ENCODE results near the gene LMF1. TPM values are rescaled to one million over a fixed set of nuclear protein-coding genes. Genes with fewer than 3 reads are reported as not detected.

LMF1 gene
- total RNA-seq, 1 donor from 2014 or later, result 2.1 TPM

DNA sequence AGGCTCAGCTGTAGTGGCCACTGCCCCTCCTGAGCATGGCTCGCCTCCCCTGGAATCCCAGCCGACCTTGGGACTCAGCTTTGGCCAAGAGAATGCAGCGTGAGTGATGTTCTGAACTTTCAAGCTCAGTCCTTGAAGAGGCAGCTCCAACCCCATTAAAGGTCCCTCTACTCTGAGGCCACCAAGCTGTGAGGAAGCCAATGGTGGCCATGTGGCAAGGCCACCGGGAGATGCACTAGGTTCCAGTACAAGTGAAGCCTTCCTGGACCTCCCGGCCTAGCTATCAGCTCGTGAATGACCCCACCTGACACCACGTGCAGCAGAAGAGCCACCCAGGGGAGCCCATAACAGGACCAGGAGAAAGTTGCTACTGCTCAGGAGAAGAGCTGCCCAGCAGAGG lies 88.5 kb downstream of the LMF1 start:
- no peaks in the 10 kb centered on the region for H3K27me3 ChIP-seq (ENCODE audit: control insufficient read depth, insufficient read depth, low read length)
- no peak for FAIRE-seq
- no peak for DNase-seq (ENCODE audit: low read depth)
- H3K36me3 ChIP-seq (ENCODE audit: control insufficient read depth, insufficient read depth, low read length), result no peaks in the 10 kb centered on the region
- H3K4me3 ChIP-seq (ENCODE audit: low read depth, low read length), result no peak overlapping the region
- TF ChIP-seq, protein P1, sequence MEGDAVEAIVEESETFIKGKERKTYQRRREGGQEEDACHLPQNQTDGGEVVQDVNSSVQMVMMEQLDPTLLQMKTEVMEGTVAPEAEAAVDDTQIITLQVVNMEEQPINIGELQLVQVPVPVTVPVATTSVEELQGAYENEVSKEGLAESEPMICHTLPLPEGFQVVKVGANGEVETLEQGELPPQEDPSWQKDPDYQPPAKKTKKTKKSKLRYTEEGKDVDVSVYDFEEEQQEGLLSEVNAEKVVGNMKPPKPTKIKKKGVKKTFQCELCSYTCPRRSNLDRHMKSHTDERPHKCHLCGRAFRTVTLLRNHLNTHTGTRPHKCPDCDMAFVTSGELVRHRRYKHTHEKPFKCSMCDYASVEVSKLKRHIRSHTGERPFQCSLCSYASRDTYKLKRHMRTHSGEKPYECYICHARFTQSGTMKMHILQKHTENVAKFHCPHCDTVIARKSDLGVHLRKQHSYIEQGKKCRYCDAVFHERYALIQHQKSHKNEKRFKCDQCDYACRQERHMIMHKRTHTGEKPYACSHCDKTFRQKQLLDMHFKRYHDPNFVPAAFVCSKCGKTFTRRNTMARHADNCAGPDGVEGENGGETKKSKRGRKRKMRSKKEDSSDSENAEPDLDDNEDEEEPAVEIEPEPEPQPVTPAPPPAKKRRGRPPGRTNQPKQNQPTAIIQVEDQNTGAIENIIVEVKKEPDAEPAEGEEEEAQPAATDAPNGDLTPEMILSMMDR (IDR thresholded peaks at IDR 0.05; ENCODE audit: insufficient read depth, low read length, severe bottlenecking), result no peak

DNA sequence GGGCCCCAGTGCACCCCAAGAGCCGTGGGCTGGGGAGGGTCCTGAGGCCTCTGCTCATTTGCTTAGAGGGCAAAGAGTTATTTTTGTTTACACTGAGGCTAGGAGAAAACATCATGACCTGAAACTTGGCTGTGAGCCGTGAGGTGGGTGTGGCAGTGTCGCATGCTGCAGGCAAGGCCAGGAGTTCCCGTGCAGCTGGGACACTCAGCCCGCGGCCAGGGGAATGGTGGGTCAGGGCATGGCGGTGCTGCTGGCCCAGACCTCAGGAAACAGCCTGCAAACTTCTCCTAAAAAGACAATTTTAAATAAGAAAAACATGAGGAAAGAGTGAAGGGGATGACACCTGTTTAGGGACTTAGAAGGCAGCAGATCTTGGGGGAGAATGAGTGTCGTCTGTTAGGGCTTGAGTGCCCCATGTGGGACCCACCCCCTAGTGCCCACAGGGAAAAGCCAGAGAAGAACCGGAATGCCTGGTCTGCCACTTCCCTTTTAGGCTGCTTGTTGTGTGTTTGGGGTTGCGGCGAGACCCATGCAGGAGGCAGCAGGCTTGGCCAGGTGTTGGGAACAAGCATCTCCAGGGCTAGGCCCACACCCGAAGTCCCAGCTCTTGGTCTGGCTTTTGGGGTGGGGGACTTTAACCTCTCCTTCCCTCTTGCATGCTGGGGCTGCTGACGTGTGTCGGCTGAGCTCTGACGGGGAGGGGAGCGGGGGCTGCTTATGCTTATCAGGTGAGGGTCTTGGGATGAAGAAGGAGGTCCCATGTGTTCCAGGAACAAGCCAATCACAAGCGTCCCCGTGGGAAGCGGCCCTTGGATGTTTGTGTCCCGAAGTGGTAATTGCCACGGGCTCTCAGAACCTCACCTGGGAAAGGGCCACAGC lies 89.3 kb downstream of the LMF1 start:
- FAIRE-seq, result no peak
- no peak for DNase-seq (ENCODE audit: low read depth)
- no peak overlapping the region for H3K4me3 ChIP-seq (ENCODE audit: low read depth, low read length)

DNA sequence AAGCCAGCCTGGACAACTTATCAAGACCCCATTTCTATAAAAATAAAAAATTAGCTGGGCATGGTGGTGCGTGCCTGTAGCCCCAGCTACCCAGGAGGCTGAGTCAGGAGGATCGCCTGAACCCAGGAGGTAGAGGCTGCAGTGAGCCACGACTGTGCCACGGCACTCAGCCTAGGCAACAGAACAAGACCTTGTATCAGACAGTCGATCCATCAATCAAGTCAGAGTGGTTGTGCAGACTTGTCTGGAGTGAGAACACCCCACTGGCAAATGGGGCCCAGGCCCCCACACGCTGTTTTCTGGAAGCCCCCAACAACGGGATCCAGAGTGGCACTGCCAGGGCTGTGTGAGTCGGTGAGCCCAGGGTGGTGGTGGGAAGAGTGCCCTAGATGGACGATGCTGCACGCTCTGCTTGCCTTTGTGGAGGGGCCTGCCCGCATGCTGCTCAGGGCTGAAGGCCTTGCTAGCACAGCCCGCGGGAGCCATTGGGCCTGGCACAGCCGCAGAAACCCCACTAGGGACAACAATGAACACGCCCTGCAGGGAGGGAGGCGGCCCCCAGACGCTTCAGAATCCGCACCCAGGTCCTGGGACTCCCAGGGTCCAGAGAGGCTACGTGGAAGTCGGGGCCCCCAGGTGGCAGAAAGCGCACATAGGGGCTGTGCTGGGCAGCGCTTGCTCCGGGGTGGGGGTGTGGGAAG lies 90.2 kb downstream of the LMF1 start:
- TF ChIP-seq, protein P1 (IDR thresholded peaks at IDR 0.05; ENCODE audit: insufficient read depth, low read length, severe bottlenecking), result no peak
- no peak overlapping the region for H3K4me3 ChIP-seq (ENCODE audit: low read depth, low read length)
- H3K36me3 ChIP-seq (ENCODE audit: control insufficient read depth, insufficient read depth, low read length), result no peaks in the 10 kb centered on the region
- DNase-seq (ENCODE audit: low read depth) (no peak), FAIRE-seq (no peak)
- H3K27me3 ChIP-seq (ENCODE audit: control insufficient read depth, insufficient read depth, low read length), result no peaks in the 10 kb centered on the region

More for the DNA sequence above, 89.3 kb downstream of the LMF1 start:
- TF ChIP-seq, protein P1 (IDR thresholded peaks at IDR 0.05; ENCODE audit: insufficient read depth, low read length, severe bottlenecking), result no peak
- no peaks in the 10 kb centered on the region for H3K36me3 ChIP-seq (ENCODE audit: control insufficient read depth, insufficient read depth, low read length)
- H3K27me3 ChIP-seq (ENCODE audit: control insufficient read depth, insufficient read depth, low read length), result no peaks in the 10 kb centered on the region

DNA sequence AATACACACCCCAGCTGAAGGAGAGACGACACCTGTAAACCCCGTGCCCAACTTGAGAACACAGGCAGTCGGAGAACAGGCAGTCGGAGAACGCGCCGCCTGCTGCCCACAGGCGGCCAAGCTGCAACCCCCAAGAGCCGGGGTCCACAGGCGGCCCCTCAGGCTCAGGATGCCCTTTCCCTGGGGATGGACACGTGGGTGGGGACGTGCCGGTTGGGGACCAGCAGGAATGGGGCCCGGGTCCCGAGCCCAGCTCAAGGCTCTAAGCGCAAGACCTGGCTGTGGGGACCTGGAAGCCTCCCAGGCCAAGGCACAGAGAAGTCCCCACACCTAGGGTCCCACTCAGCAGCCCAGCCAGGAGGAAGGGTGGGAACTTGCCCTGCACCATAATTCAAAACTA lies 90.8 kb downstream of the LMF1 start:
- Histone ChIP-seq H3K36me3 (ENCODE audit: control insufficient read depth, insufficient read depth, low read length) (no peaks in the 10 kb centered on the region), H3K4me3 (ENCODE audit: low read depth, low read length) (no peak overlapping the region), H3K27me3 (ENCODE audit: control insufficient read depth, insufficient read depth, low read length) (no peaks in the 10 kb centered on the region)
- DNase-seq (ENCODE audit: low read depth) (no peak), FAIRE-seq (no peak)
- TF ChIP-seq, protein P1 (IDR thresholded peaks at IDR 0.05; ENCODE audit: insufficient read depth, low read length, severe bottlenecking), result no peak

DNA sequence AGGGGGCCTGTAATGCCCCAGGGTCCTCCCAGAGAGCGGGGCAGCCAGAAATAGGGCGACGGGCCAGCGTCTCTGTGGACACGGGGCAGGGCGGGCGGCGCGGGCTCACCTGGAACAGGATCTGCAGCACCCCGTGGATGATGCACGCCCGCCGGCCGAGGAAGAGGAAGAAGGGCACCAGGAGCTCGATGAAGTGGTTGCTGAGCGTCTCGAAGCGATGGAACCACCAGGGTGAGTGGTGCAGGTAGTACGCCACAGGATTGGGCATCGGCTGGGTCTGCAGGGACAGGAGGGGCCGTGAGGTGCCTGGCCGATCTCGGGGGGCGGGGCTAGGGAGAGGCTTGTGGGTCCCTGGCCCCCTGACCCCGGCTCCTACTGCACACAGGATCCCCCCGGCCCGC lies 91.3 kb downstream of the LMF1 start:
- FAIRE-seq (no peak), DNase-seq (ENCODE audit: low read depth) (no peak)
- Histone ChIP-seq H3K27me3 (ENCODE audit: control insufficient read depth, insufficient read depth, low read length) (no peaks in the 10 kb centered on the region), H3K4me3 (ENCODE audit: low read depth, low read length) (no peak overlapping the region), H3K36me3 (ENCODE audit: control insufficient read depth, insufficient read depth, low read length) (no peaks in the 10 kb centered on the region)
- TF ChIP-seq, protein P1 (IDR thresholded peaks at IDR 0.05; ENCODE audit: insufficient read depth, low read length, severe bottlenecking), result no peak
